Measurements from ENCODE around the gene CNKSR3.

DNA sequence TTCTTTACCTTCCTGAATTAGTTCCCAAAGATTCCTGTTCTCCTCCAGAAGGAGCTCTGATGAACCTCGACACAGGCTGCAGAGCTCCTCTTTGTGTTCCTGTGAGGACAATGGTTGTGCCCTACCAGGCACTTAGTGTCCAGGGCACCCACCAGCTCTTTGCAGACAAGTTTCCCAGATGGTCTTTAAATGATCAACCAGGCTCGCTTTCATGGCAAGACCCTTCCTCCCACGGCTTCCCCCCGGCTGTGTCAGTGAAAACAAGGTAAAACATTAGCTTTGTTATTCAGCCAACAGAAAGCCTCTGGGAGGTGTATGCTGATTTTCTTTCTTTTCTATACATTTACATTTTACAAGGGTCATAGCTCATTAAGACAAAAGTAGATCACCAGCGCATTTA, 32.3 kb upstream of the CNKSR3 start:
- no peak for TF ChIP-seq EZH2phosphoT487 (IDR thresholded peaks at IDR 0.05; ENCODE audit: low read depth)
- TF ChIP-seq, protein P1, sequence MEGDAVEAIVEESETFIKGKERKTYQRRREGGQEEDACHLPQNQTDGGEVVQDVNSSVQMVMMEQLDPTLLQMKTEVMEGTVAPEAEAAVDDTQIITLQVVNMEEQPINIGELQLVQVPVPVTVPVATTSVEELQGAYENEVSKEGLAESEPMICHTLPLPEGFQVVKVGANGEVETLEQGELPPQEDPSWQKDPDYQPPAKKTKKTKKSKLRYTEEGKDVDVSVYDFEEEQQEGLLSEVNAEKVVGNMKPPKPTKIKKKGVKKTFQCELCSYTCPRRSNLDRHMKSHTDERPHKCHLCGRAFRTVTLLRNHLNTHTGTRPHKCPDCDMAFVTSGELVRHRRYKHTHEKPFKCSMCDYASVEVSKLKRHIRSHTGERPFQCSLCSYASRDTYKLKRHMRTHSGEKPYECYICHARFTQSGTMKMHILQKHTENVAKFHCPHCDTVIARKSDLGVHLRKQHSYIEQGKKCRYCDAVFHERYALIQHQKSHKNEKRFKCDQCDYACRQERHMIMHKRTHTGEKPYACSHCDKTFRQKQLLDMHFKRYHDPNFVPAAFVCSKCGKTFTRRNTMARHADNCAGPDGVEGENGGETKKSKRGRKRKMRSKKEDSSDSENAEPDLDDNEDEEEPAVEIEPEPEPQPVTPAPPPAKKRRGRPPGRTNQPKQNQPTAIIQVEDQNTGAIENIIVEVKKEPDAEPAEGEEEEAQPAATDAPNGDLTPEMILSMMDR (IDR thresholded peaks at IDR 0.05; ENCODE audit: low read depth, low read length), result no peak

All from OCI-LY3 (cell line).